Measurements from ENCODE around the gene FAM180A. TPM values are rescaled to one million over a fixed set of nuclear protein-coding genes. Genes with fewer than 3 reads are reported as not detected.

Gene FAM180A
- polyA plus RNA-seq (2012; rRNA removed), result 0.08 and 0.10 TPM in 2 replicates
- polyA plus RNA-seq (2012; cell fraction: cytosol; rRNA removed), result 0.04 and 0.09 TPM in 2 replicates
- polyA plus RNA-seq (2012; cell fraction: nucleus; rRNA removed), result 0.08 and 0.12 TPM in 2 replicates

GRCh38 chr7:135748770-135749169 lies at the start of gene FAM180A:
TSS of gene FAM180A (minus strand) at chr7:135748813. CDS start at chr7:135748580, 233 bp downstream.
- peaks cover 0 to 20% of the 10 kb centered on the region in 2 experiments; a peak in 2 of 4 replicates for H3K4me1 ChIP-seq (ENCODE audit: control insufficient read depth in 1 of 2, insufficient read depth in 2 of 2, low read depth in 1 of 2, low read length in 1 of 2)
- no peaks in the 10 kb centered on the region for H3K36me3 ChIP-seq (replicated peaks in 1 of 2; ENCODE audit: control insufficient read depth in 1 of 2, insufficient read depth in 2 of 2, low read length in 1 of 2)
- ChIA-PET CTCF (interaction anchor here (0.7 to 1.1 kb wide), 2 partner anchors 26 to 332 kb away, joined by 3 to 4 read pairs; no protein-coding TSS in a partner anchor), POLR2A (no interaction called here)
- H3K79me2 ChIP-seq (ENCODE audit: insufficient read depth), result no peaks in the 10 kb centered on the region
- H3K9ac ChIP-seq, result no peak within 1 kb of the TSS
- H4K20me1 ChIP-seq (ENCODE audit: insufficient read depth), result no peaks in the 10 kb centered on the region
- H3K27me3 ChIP-seq (ENCODE audit: insufficient read depth), result no peaks in the 10 kb centered on the region
- 82% methylated on average over 11 of the region's 11 CpGs for WGBS (ENCODE audit: low lambda C conversion rate)
- DNase-seq, result no peak
- no peak within 1 kb of the TSS for H3K4me2 ChIP-seq
- no peak for TF ChIP-seq REST (IDR thresholded peaks at IDR 0.05; ENCODE audit: low read depth, low read length)
- no peak for TF ChIP-seq IRF3 (IDR thresholded peaks at IDR 0.05; ENCODE audit: low read depth, low read length)
- no peak for TF ChIP-seq RFX5 (IDR thresholded peaks at IDR 0.05; ENCODE audit: low read length)
- TF ChIP-seq TEAD4 (IDR thresholded peaks at IDR 0.05; ENCODE audit: borderline replicate concordance, insufficient read depth), result no peak
- TF ChIP-seq SMC3 (IDR thresholded peaks at IDR 0.05; ENCODE audit: low read depth, low read length), result no peak
- H3F3A ChIP-seq (replicated peaks; ENCODE audit: insufficient read depth), result peaks cover 24% of the 10 kb centered on the region
- H2AFZ ChIP-seq (ENCODE audit: low read depth), result no peak within 1 kb of the TSS
- H3K4me3 ChIP-seq (ENCODE audit: low read depth in 2 of 2, low read length in 1 of 2), result no peak within 1 kb of the TSS
- H3K9me2 ChIP-seq, result no peaks in the 10 kb centered on the region
- no peaks in the 10 kb centered on the region for H3K9me3 ChIP-seq
- H3K27ac ChIP-seq (ENCODE audit: low read depth in 2 of 2, low read length in 1 of 2), result no peak within 1 kb of the TSS

GRCh38 chr7:135798095-135798494 lies 49.5 kb upstream of the FAM180A start:
- no peaks in the 10 kb centered on the region for H3F3A ChIP-seq (replicated peaks; ENCODE audit: insufficient read depth)
- no peaks in the 10 kb centered on the region for H3K9me3 ChIP-seq
- TF ChIP-seq RCOR1 (IDR thresholded peaks at IDR 0.05; ENCODE audit: low read length), result no peak
- TF ChIP-seq JUND (IDR thresholded peaks at IDR 0.05), result no peak
- no peak for TF ChIP-seq FOSL2 (IDR thresholded peaks at IDR 0.05; ENCODE audit: borderline replicate concordance, low read depth)
- no peak for TF ChIP-seq FOXJ3 (CRISPR knock-in tag; IDR thresholded peaks at IDR 0.05)
- no peak for TF ChIP-seq CHD2 (IDR thresholded peaks at IDR 0.05; ENCODE audit: low read length, partially characterized antibody)
- TF ChIP-seq RFX5 (IDR thresholded peaks at IDR 0.05; ENCODE audit: low read length), result no peak
- no peak for TF ChIP-seq GABPA (IDR thresholded peaks at IDR 0.05; ENCODE audit: low read depth)
- CTCF ChIA-PET, result interaction anchor here (1.1 to 7.3 kb wide), 4 partner anchors 8 to 1794 kb away, joined by 4 to 43 read pairs (median 24); no protein-coding TSS in a partner anchor
- WGBS (ENCODE audit: low lambda C conversion rate), result 72% methylated on average over 4 of the region's 4 CpGs
- H3K4me1 ChIP-seq (ENCODE audit: control insufficient read depth in 1 of 2, insufficient read depth in 2 of 2, low read depth in 1 of 2, low read length in 1 of 2), result peaks cover 0 to 9% of the 10 kb centered on the region in 2 experiments; a peak in 1 of 4 replicates
- H3K4me3 ChIP-seq (ENCODE audit: low read depth in 2 of 2, low read length in 1 of 2), result no peak overlapping the region
- no peak overlapping the region for H3K27ac ChIP-seq (ENCODE audit: low read depth in 2 of 2, low read length in 1 of 2)
- H3K9ac ChIP-seq, result no peak overlapping the region
- POLR2A ChIA-PET, result no interaction called here
- H3K36me3 ChIP-seq (replicated peaks in 1 of 2; ENCODE audit: control insufficient read depth in 1 of 2, insufficient read depth in 2 of 2, low read length in 1 of 2), result no peaks in the 10 kb centered on the region
- no peak for DNase-seq
- H3K79me2 ChIP-seq (ENCODE audit: insufficient read depth), result no peaks in the 10 kb centered on the region
- no peak overlapping the region for H3K4me2 ChIP-seq
- no peak overlapping the region for H2AFZ ChIP-seq (ENCODE audit: low read depth)
- H3K27me3 ChIP-seq (ENCODE audit: insufficient read depth), result no peaks in the 10 kb centered on the region
- no peaks in the 10 kb centered on the region for H3K9me2 ChIP-seq
- no peaks in the 10 kb centered on the region for H4K20me1 ChIP-seq (ENCODE audit: insufficient read depth)
